H9 (cell line): Measurements from ENCODE around the gene ANKRD11. TPM values are rescaled to one million over a fixed set of nuclear protein-coding genes. Genes with fewer than 3 reads are reported as not detected.

Source experiments
- DNase-seq: peaks from one replicate; pipeline ENCODE4 v3.0.0-alpha.2; 2017
- H2AFZ ChIP-seq: one replicate; pipeline ENCODE4 v1.6.1; 2013; ENCODE audit warnings: mild to moderate bottlenecking, low read length, control low read depth, moderate library complexity
- H2AK5ac ChIP-seq: 2 replicates; pipeline ENCODE4 v1.6.1; 2013; ENCODE audit warnings: low read length, control low read depth, mixed read lengths; ENCODE audit not compliant: insufficient read length
- H2BK120ac ChIP-seq: one replicate; pipeline ENCODE4 v1.6.1; 2013; ENCODE audit warnings: low read depth, mild to moderate bottlenecking, low read length, control low read depth, inconsistent platforms; ENCODE audit not compliant: poor library complexity, severe bottlenecking
- H2BK12ac ChIP-seq: 2 replicates; pipeline ENCODE4 v1.6.1; 2013; ENCODE audit warnings: low read length, control low read depth, mixed read lengths, low read depth; ENCODE audit not compliant: insufficient read length
- H2BK15ac ChIP-seq: 2 replicates; pipeline ENCODE4 v1.6.1; 2013; ENCODE audit warnings: low read depth, low read length, control low read depth
- H2BK20ac ChIP-seq: one replicate; pipeline ENCODE4 v1.6.1; 2013; ENCODE audit warnings: low read depth, mild to moderate bottlenecking, low read length, control low read depth, inconsistent platforms; ENCODE audit not compliant: poor library complexity, severe bottlenecking
- H2BK5ac ChIP-seq: 2 replicates; pipeline ENCODE4 v1.6.1; 2013; ENCODE audit warnings: low read length, control low read depth, mixed read lengths; ENCODE audit not compliant: insufficient read length
- H3K14ac ChIP-seq: 2 replicates; pipeline ENCODE4 v1.6.1; 2013; ENCODE audit warnings: low read length, control low read depth; ENCODE audit not compliant: insufficient read depth
- H3K18ac ChIP-seq: 2 replicates; pipeline ENCODE4 v1.6.1; 2013; ENCODE audit warnings: low read depth, mild to moderate bottlenecking, mixed read lengths, low read length, control low read depth; ENCODE audit not compliant: insufficient read length
- H3K23ac ChIP-seq: 2 replicates; pipeline ENCODE4 v1.6.1; 2013; ENCODE audit warnings: low read length, control low read depth, mixed read lengths, low read depth; ENCODE audit not compliant: insufficient read length
- H3K23me2 ChIP-seq: 2 replicates; pipeline ENCODE4 v1.6.1; 2013; ENCODE audit warnings: low read depth, mild to moderate bottlenecking, mixed read lengths, low read length, control low read depth; ENCODE audit not compliant: insufficient read length, poor library complexity, severe bottlenecking
- H3K27ac ChIP-seq: 2 replicates; pipeline ENCODE4 v1.5.1; 2013; ENCODE audit warnings: low read length, control low read depth, mixed read lengths, low read depth; ENCODE audit not compliant: insufficient read length
- H3K27me3 ChIP-seq: 2 replicates; pipeline ENCODE4 v1.6.1; 2013; ENCODE audit warnings: low read length, control low read depth, inconsistent platforms; ENCODE audit not compliant: insufficient read depth
- H3K4ac ChIP-seq: 2 replicates; pipeline ENCODE4 v1.6.1; 2013; ENCODE audit warnings: low read depth, mild to moderate bottlenecking, control low read depth, inconsistent platforms, low read length, moderate library complexity
- H3K4me1 ChIP-seq: 2 replicates; pipeline ENCODE4 v1.6.1; 2013; ENCODE audit warnings: low read length, control low read depth, inconsistent platforms; ENCODE audit not compliant: insufficient read depth
- H3K4me2 ChIP-seq: 2 replicates; pipeline ENCODE4 v1.6.1; 2013; ENCODE audit warnings: low read length, control low read depth, mixed read lengths; ENCODE audit not compliant: insufficient read length, insufficient read depth
- H3K56ac ChIP-seq: 2 replicates; pipeline ENCODE4 v1.6.1; 2013; ENCODE audit warnings: low read depth, mild to moderate bottlenecking, mixed read lengths, low read length, control low read depth; ENCODE audit not compliant: insufficient read length
- H3K79me1 ChIP-seq: 2 replicates; pipeline ENCODE4 v1.6.1; 2013; ENCODE audit warnings: low read depth, mild to moderate bottlenecking, moderate library complexity, low read length, control low read depth, inconsistent platforms; ENCODE audit not compliant: insufficient read depth, poor library complexity, severe bottlenecking
- H3K79me2 ChIP-seq: 2 replicates; pipeline ENCODE4 v1.6.1; 2013; ENCODE audit warnings: low read length, control low read depth, inconsistent platforms; ENCODE audit not compliant: insufficient read depth
- H3K9ac ChIP-seq: 2 replicates; pipeline ENCODE4 v1.6.1; 2013; ENCODE audit warnings: low read length, control low read depth, mixed read lengths; ENCODE audit not compliant: insufficient read length; ENCODE audit errors: extremely low read depth
- H3K9me3 ChIP-seq: one replicate; pipeline ENCODE4 v1.6.1; 2013; ENCODE audit warnings: low read depth, low read length, inconsistent platforms; ENCODE audit not compliant: control insufficient read depth
- H3T11ph ChIP-seq: one replicate; pipeline ENCODE4 v1.6.1; 2013; ENCODE audit warnings: mild to moderate bottlenecking, low read length, control low read depth, inconsistent platforms
- H4K20me1 ChIP-seq: one replicate; pipeline ENCODE4 v1.6.1; 2013; ENCODE audit not compliant: control insufficient read depth, insufficient read length, insufficient read depth
- H4K5ac ChIP-seq: 2 replicates; pipeline ENCODE4 v1.6.1; 2013; ENCODE audit warnings: low read depth, mild to moderate bottlenecking, mixed read lengths, low read length, control low read depth; ENCODE audit not compliant: insufficient read length
- H4K8ac ChIP-seq: replicated peaks from 2 replicates; pipeline ENCODE4 v1.6.1; 2013; ENCODE audit warnings: low read length, control low read depth, mixed read lengths, low read depth; ENCODE audit not compliant: insufficient read length
- H4K91ac ChIP-seq: 2 replicates; pipeline ENCODE4 v1.6.1; 2013; ENCODE audit warnings: low read depth, mild to moderate bottlenecking, moderate library complexity, mixed read lengths, low read length, control low read depth; ENCODE audit not compliant: insufficient read length
- H3K27ac Mint-ChIP-seq, 3 experiments: 2 replicates in 2 of 3; 3 replicates in 1 of 3; pipeline ENCODE4 v1.8.0; 2020 to 2021; ENCODE audit warnings: mixed read lengths in 3 of 3, mild to moderate bottlenecking in 1 of 3, moderate library complexity in 1 of 3
- H3K27me3 Mint-ChIP-seq: 2 replicates; pipeline ENCODE4 v1.8.0; 2021; ENCODE audit warnings: low read depth, mild to moderate bottlenecking, moderate library complexity, mixed read lengths
- H3K36me3 Mint-ChIP-seq, 3 experiments: 2 replicates in 2 of 3; 3 replicates in 1 of 3; pipeline ENCODE4 v1.8.0; 2020 to 2021; ENCODE audit warnings: low read depth in 3 of 3, mixed read lengths in 3 of 3; ENCODE audit not compliant: insufficient read depth in 1 of 3
- H3K4me1 Mint-ChIP-seq, 2 experiments: 2 replicates each; pipeline ENCODE4 v1.8.0; 2020; ENCODE audit warnings: mixed read lengths in 2 of 2
- H3K4me3 Mint-ChIP-seq, 2 experiments: 2 replicates in 1 of 2; 3 replicates in 1 of 2; pipeline ENCODE4 v1.8.0; 2020 to 2021; ENCODE audit warnings: mild to moderate bottlenecking in 2 of 2, mixed read lengths in 2 of 2, moderate library complexity in 1 of 2
- H3K9me3 Mint-ChIP-seq, 2 experiments: 2 replicates in 1 of 2; 3 replicates in 1 of 2; pipeline ENCODE4 v1.8.0; 2020; ENCODE audit warnings: mild to moderate bottlenecking in 2 of 2, mixed read lengths in 2 of 2, moderate library complexity in 1 of 2
- WGBS: extraction: QIAGEN DNeasy Blood & Tissue Kit; methylation state at CpG from one replicate; pipeline ENCODE4 v1.1.7; 2013; ENCODE audit warnings: missing lambda C conversion rate, low lambda C conversion rate, mixed read lengths; ENCODE audit not compliant: insufficient read length; ENCODE audit errors: extremely low coverage; 5-methylcytosine and 5-hydroxymethylcytosine counted together
- total RNA-seq: library from RNA; stranded (reverse); gene quantifications from 2 replicates; pipeline ENCODE4 v1.2.1, GENCODE V29; 2021
- TF ChIP-seq, protein P1 (sequence below): fragments of 200-600 bp; sonication (generic); conservative IDR thresholded peaks from 3 replicates; pipeline ENCODE4 v1.8.0; 2021; ENCODE audit warnings: antibody characterized with exemption, mild to moderate bottlenecking

Gene ANKRD11
- total RNA-seq, 1 experiment from 2014 or later = 181 TPM

DNA sequence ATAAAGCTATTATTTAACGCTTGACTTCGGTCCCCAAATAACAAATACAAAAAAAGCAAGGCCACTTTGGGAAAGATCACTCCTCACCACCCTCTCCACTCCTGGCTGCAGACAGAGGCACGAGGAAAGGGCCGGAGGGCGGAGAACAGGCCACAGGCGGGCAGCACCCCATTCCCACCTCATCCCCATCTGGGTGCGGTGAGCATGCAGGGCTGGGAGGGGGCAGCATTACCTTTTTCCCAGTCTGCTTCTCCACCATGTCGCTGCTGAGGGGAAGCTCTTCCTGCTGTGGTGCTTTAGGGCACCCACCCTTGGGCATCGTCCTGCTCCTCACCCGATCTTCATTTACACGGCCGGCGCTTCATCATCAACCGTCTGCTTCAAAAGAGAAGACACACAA lies 173.7 kb downstream of the ANKRD11 start:
- WGBS = no CpG with 5 or more reads among the region's 14 CpGs
- no peak for DNase-seq
- Histone ChIP-seq H4K91ac (no peak overlapping the region), H3K79me2 (peaks cover 74% of the 10 kb centered on the region; the same call in 1 of the 2 replicates), H3K27ac (no peak overlapping the region), H2AFZ (no peak overlapping the region), H4K5ac (no peak overlapping the region), H3K27me3 (no peaks in the 10 kb centered on the region), H3K79me1 (peaks cover 12% of the 10 kb centered on the region), H3K23me2 (no peaks in the 10 kb centered on the region), H2BK5ac (no peak overlapping the region), H3K9ac (no peak overlapping the region), H3K56ac (no peak overlapping the region), H2BK12ac (no peak overlapping the region), H3K23ac (no peak overlapping the region), H2BK20ac (no peak overlapping the region), H3K4me1 (peaks cover 8% of the 10 kb centered on the region; the same call in 1 of the 2 replicates), H3K9me3 (no peaks in the 10 kb centered on the region), H3K4me2 (no peak overlapping the region), H3K4ac (no peak overlapping the region), H3T11ph (no peak overlapping the region), H4K20me1 (no peaks in the 10 kb centered on the region), H3K14ac (no peak overlapping the region), H4K8ac (no peak overlapping the region), H2AK5ac (no peak overlapping the region), H2BK120ac (no peak overlapping the region), H2BK15ac (no peak overlapping the region), H3K18ac (no peak overlapping the region)
- H3K36me3 Mint-ChIP-seq = peaks cover 11 to 36% (median 30%) of the 10 kb centered on the region in 3 experiments; a peak in 6 of 7 replicates
- peaks cover 50 to 73% of the 10 kb centered on the region in 2 experiments for H3K4me1 Mint-ChIP-seq
- H3K27me3 Mint-ChIP-seq = no peaks in the 10 kb centered on the region; the same call in 1 of the 2 replicates
- H3K9me3 Mint-ChIP-seq = no peaks in the 10 kb centered on the region
- TF ChIP-seq, protein P1, sequence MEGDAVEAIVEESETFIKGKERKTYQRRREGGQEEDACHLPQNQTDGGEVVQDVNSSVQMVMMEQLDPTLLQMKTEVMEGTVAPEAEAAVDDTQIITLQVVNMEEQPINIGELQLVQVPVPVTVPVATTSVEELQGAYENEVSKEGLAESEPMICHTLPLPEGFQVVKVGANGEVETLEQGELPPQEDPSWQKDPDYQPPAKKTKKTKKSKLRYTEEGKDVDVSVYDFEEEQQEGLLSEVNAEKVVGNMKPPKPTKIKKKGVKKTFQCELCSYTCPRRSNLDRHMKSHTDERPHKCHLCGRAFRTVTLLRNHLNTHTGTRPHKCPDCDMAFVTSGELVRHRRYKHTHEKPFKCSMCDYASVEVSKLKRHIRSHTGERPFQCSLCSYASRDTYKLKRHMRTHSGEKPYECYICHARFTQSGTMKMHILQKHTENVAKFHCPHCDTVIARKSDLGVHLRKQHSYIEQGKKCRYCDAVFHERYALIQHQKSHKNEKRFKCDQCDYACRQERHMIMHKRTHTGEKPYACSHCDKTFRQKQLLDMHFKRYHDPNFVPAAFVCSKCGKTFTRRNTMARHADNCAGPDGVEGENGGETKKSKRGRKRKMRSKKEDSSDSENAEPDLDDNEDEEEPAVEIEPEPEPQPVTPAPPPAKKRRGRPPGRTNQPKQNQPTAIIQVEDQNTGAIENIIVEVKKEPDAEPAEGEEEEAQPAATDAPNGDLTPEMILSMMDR = no peak; the same call in 2 of the 3 replicates
- H3K27ac Mint-ChIP-seq = peak overlapping the region; percentile 9 to 60 (median 36); a peak in 5 of 7 replicates
- H3K4me3 Mint-ChIP-seq = no peak overlapping the region; a peak in 1 of 5 replicates
